GM19025 (cell line): ENCODE results near the gene BCO2.
"Not testable (repeated sequence)": the region's sequence is repeated elsewhere in the genome, so short reads cannot be mapped to it uniquely, and the experiment has no call there.

Experiments used
- ATAC-seq: cut with Tn5 transposase; IDR thresholded peaks from one replicate; pipeline ENCODE4 v1.9.1; 2021; ENCODE audit warnings: mild to moderate bottlenecking, low read depth, moderate library complexity; ENCODE audit not compliant: unreplicated experiment

The BCO2 gene

GRCh38 chr11:112165049-112165448, 10.3 kb upstream of the BCO2 start:
- ATAC-seq, result no peak

- no peak for ATAC-seq
These were observed 8.8 kb upstream of the BCO2 start for GRCh38 chr11:112166562-112166961.

- no peak for ATAC-seq
These were observed 8.2 kb upstream of the BCO2 start, which contains the start of gene TEX12 for GRCh38 chr11:112167145-112167544. TEX12 (plus strand) TSS chr11:112167372; CDS start chr11:112169269, 1,897 bp downstream.

GRCh38 chr11:112172362-112172994, 2.8 kb upstream of the BCO2 start:
- ATAC-seq, result no peak

- ATAC-seq, result no peak
These were observed 2.2 kb upstream of the BCO2 start for GRCh38 chr11:112173152-112173551.

- no peak for ATAC-seq
These were observed 264 bp downstream of the BCO2 start for GRCh38 chr11:112175599-112175952.

- ATAC-seq, result no peak
These were observed 765 bp downstream of the BCO2 start for GRCh38 chr11:112176077-112176476.

GRCh38 chr11:112177589-112177988, 2.3 kb downstream of the BCO2 start:
- no peak for ATAC-seq

GRCh38 chr11:112178428-112178827, 3.1 kb downstream of the BCO2 start:
- no peak for ATAC-seq

- no peak for ATAC-seq
These were observed 3.6 kb downstream of the BCO2 start for GRCh38 chr11:112178936-112179335.

GRCh38 chr11:112179601-112180000, 4.3 kb downstream of the BCO2 start:
- ATAC-seq, result no peak

- no peak for ATAC-seq
These were observed 7.6 kb downstream of the BCO2 start for GRCh38 chr11:112182867-112183266.

- ATAC-seq, result no peak
These were observed 10.6 kb downstream of the BCO2 start for GRCh38 chr11:112185883-112186282.

- no peak for ATAC-seq
These were observed 11.0 kb downstream of the BCO2 start for GRCh38 chr11:112186304-112186703.

GRCh38 chr11:112195113-112195512, 19.8 kb downstream of the BCO2 start:
- not testable (repeated sequence) for ATAC-seq

GRCh38 chr11:112195951-112196351, 20.6 kb downstream of the BCO2 start:
- no peak for ATAC-seq

GRCh38 chr11:112196519-112197087, 21.3 kb downstream of the BCO2 start:
- ATAC-seq, result no peak

- ATAC-seq, result not testable (repeated sequence)
These were observed 23.8 kb downstream of the BCO2 start for GRCh38 chr11:112199101-112199500.

GRCh38 chr11:112200252-112200651, 24.9 kb downstream of the BCO2 start:
- ATAC-seq, result no peak

- no peak for ATAC-seq
These were observed 30.8 kb downstream of the BCO2 start for GRCh38 chr11:112206071-112206470.

- ATAC-seq, result no peak
These were observed 35.6 kb downstream of the BCO2 start for GRCh38 chr11:112210890-112211289.

GRCh38 chr11:112211536-112211935, 36.2 kb downstream of the BCO2 start:
- no peak for ATAC-seq
